GM04503 (cell line): ENCODE results near the gene CREB5.

Experiments used
- DNase-seq: peaks from one replicate; pipeline ENCODE4 v3.0.0-alpha.2; 2012; ENCODE audit warnings: low read depth

CREB5 gene

GRCh38 chr7:28516390-28517172 is 104.3 kb downstream of the CREB5 start:
- DNase-seq = no peak

GRCh38 chr7:28517206-28517605 is 104.9 kb downstream of the CREB5 start:
- no peak for DNase-seq

GRCh38 chr7:28517606-28518005 is 105.3 kb downstream of the CREB5 start:
- no peak for DNase-seq

- no peak for DNase-seq
Measured at GRCh38 chr7:28520074-28521015, 108.0 kb downstream of the CREB5 start.

GRCh38 chr7:28524978-28525377 is 112.7 kb downstream of the CREB5 start:
- DNase-seq = no peak

GRCh38 chr7:28528899-28529298 is 116.6 kb downstream of the CREB5 start:
- DNase-seq = no peak

- DNase-seq = no peak
Measured at GRCh38 chr7:28529755-28530154, 117.4 kb downstream of the CREB5 start.

GRCh38 chr7:28530175-28530802 is 118.0 kb downstream of the CREB5 start:
- no peak for DNase-seq

- DNase-seq = no peak
Measured at GRCh38 chr7:28530803-28531175, 118.5 kb downstream of the CREB5 start.

GRCh38 chr7:28531291-28531690 is 119.0 kb downstream of the CREB5 start:
- no peak for DNase-seq

- no peak for DNase-seq
Measured at GRCh38 chr7:28532181-28532580, 119.9 kb downstream of the CREB5 start.

GRCh38 chr7:28533267-28533666 is 120.9 kb downstream of the CREB5 start:
- DNase-seq = no peak

GRCh38 chr7:28533731-28534531 is 121.6 kb downstream of the CREB5 start:
- no peak for DNase-seq

- no peak for DNase-seq
Measured at GRCh38 chr7:28536259-28536658, 123.9 kb downstream of the CREB5 start.

- no peak for DNase-seq
Measured at GRCh38 chr7:28539289-28539981, 127.1 kb downstream of the CREB5 start.

GRCh38 chr7:28542410-28542809 is 130.1 kb downstream of the CREB5 start:
- DNase-seq = no peak

GRCh38 chr7:28544453-28545117 is 132.3 kb downstream of the CREB5 start:
- DNase-seq = no peak

GRCh38 chr7:28546067-28546466 is 133.7 kb downstream of the CREB5 start:
- DNase-seq = no peak

- no peak for DNase-seq
Measured at GRCh38 chr7:28547115-28547514, 134.8 kb downstream of the CREB5 start.

GRCh38 chr7:28548416-28548815 is 136.1 kb downstream of the CREB5 start:
- DNase-seq = no peak

- no peak for DNase-seq
Measured at GRCh38 chr7:28549998-28550397, 137.7 kb downstream of the CREB5 start.
